CD14-positive monocyte (primary cell): ENCODE data around the gene MAGI3. TPM values are rescaled to one million over a fixed set of nuclear protein-coding genes. Genes with fewer than 3 reads are reported as not detected.

Experiments used
- DNase-seq, 3 donors: peaks; one replicate each; pipeline ENCODE4 v3.0.0-alpha.2; 2011 to 2022
- H2AFZ ChIP-seq: 2 replicates; pipeline ENCODE4 v1.6.0; 2012; ENCODE audit warnings: mild to moderate bottlenecking, low read depth, low read length, inconsistent platforms; ENCODE audit not compliant: insufficient read depth, poor library complexity, severe bottlenecking
- H3K27ac ChIP-seq, 2 donors: 1 replicate in 1 of 2; 2 replicates in 1 of 2; pipeline ENCODE4 v1.5.1; 2012 to 2013; ENCODE audit warnings: low read length in 2 of 2, control low read depth in 1 of 2, inconsistent platforms in 1 of 2, low read depth in 1 of 2, mild to moderate bottlenecking in 1 of 2
- H3K27me3 ChIP-seq, 2 donors: one replicate each; pipeline versions ENCODE4 v1.6.0 to v1.6.1; 2011 to 2013; ENCODE audit warnings: low read length in 2 of 2; ENCODE audit not compliant: control insufficient read depth in 2 of 2, insufficient read depth in 2 of 2
- H3K36me3 ChIP-seq, 2 donors: replicated peaks in 1 of 2; 1 replicate in 1 of 2; 2 replicates in 1 of 2; pipeline versions ENCODE4 v1.5.1 to v1.6.1; 2012 to 2013; ENCODE audit warnings: low read length in 2 of 2, control low read depth in 1 of 2, inconsistent platforms in 1 of 2, mild to moderate bottlenecking in 1 of 2; ENCODE audit not compliant: insufficient read depth in 2 of 2, control insufficient read depth in 1 of 2
- H3K4me1 ChIP-seq, 2 donors: 1 replicate in 1 of 2; 2 replicates in 1 of 2; pipeline versions ENCODE4 v1.5.1 to v1.6.1; 2012 to 2013; ENCODE audit warnings: low read length in 2 of 2, control low read depth in 1 of 2, inconsistent platforms in 1 of 2, mild to moderate bottlenecking in 1 of 2, moderate library complexity in 1 of 2; ENCODE audit not compliant: insufficient read depth in 2 of 2, control insufficient read depth in 1 of 2
- H3K4me2 ChIP-seq: replicated peaks from 2 replicates; pipeline ENCODE3; 2012; ENCODE audit warnings: low read length, moderate library complexity, mild to moderate bottlenecking; ENCODE audit not compliant: poor library complexity, severe bottlenecking; ENCODE audit errors: extremely low read depth
- H3K4me3 ChIP-seq, 3 experiments: fragments of 200-600 bp in 1 of 3; sonication (generic) in 1 of 3; replicated peaks in 1 of 3; 1 replicate in 2 of 3; 2 replicates in 1 of 3; pipeline ENCODE4 v1.5.1; 2011 to 2013; ENCODE audit warnings: low read length in 3 of 3, mild to moderate bottlenecking in 3 of 3, control low read depth in 2 of 3, low read depth in 2 of 3, inconsistent platforms in 1 of 3, moderate library complexity in 1 of 3
- H3K79me2 ChIP-seq: 2 replicates; pipeline ENCODE4 v1.6.0; 2012; ENCODE audit warnings: mild to moderate bottlenecking, control low read depth, inconsistent platforms, low read length, moderate library complexity; ENCODE audit not compliant: insufficient read depth
- H3K9ac ChIP-seq: 2 replicates; pipeline ENCODE4 v1.6.0; 2017; ENCODE audit warnings: low read length, mild to moderate bottlenecking; ENCODE audit not compliant: insufficient read depth, poor library complexity, severe bottlenecking
- H3K9me3 ChIP-seq, 2 donors: replicated peaks in 1 of 2; 1 replicate in 1 of 2; 2 replicates in 1 of 2; pipeline versions ENCODE4 v1.5.1 to v1.6.1; 2012 to 2013; ENCODE audit warnings: low read length in 2 of 2, control low read depth in 1 of 2; ENCODE audit not compliant: control insufficient read depth in 1 of 2, insufficient read depth in 1 of 2
- H4K20me1 ChIP-seq: 2 replicates; pipeline ENCODE4 v1.6.0; 2012; ENCODE audit warnings: mild to moderate bottlenecking, low read length, control low read depth, moderate library complexity; ENCODE audit not compliant: insufficient read depth
- H3K27ac Mint-ChIP-seq, 7 donors: one replicate each; pipeline ENCODE4 v1.8.0; 2020; ENCODE audit warnings: mild to moderate bottlenecking in 7 of 7, mixed read lengths in 7 of 7, moderate library complexity in 6 of 7, inconsistent platforms in 2 of 7
- H3K27me3 Mint-ChIP-seq, 3 donors: one replicate each; pipeline ENCODE4 v1.8.0; 2021 to 2022; ENCODE audit warnings: low read depth in 3 of 3, mild to moderate bottlenecking in 3 of 3, mixed read lengths in 3 of 3, moderate library complexity in 3 of 3, inconsistent platforms in 1 of 3
- H3K36me3 Mint-ChIP-seq, 2 donors: one replicate each; pipeline ENCODE4 v1.8.0; 2020; ENCODE audit warnings: mixed read lengths in 2 of 2, inconsistent platforms in 1 of 2, mild to moderate bottlenecking in 1 of 2
- H3K4me1 Mint-ChIP-seq: one replicate; pipeline ENCODE4 v1.8.0; 2020; ENCODE audit warnings: mild to moderate bottlenecking, mixed read lengths
- H3K4me3 Mint-ChIP-seq, 2 donors: one replicate each; pipeline ENCODE4 v1.8.0; 2020; ENCODE audit warnings: mild to moderate bottlenecking in 2 of 2, mixed read lengths in 2 of 2, moderate library complexity in 1 of 2
- H3K9me3 Mint-ChIP-seq, 7 donors: one replicate each; pipeline ENCODE4 v1.8.0; 2020 to 2022; ENCODE audit warnings: mixed read lengths in 7 of 7, mild to moderate bottlenecking in 6 of 7, moderate library complexity in 6 of 7, inconsistent platforms in 2 of 7
- CTCF ChIP-seq: fragments of 200-600 bp; IDR thresholded peaks from one replicate; pipeline ENCODE4 v1.8.0; 2022; ENCODE audit warnings: antibody characterized with exemption, mild to moderate bottlenecking
- WGBS: methylation state at CpG from one replicate; pipeline ENCODE4 v1.1.5; 2013; ENCODE audit warnings: missing lambda C conversion rate; ENCODE audit not compliant: insufficient coverage; 5-methylcytosine and 5-hydroxymethylcytosine counted together
- intact Hi-C, 2 donors: fragments of 100-400 bp; cut with micrococcal nuclease; formaldehyde crosslinking; loops; one replicate each; pipeline versions ENCODE4 v1.15.0 to v1.15.1; 2023
- polyA plus RNA-seq, 3 donors: library from polyadenylated mRNA; depleted of rRNA in 1 of 3; unstranded in 2 of 3; stranded (reverse) in 1 of 3; fragments of 300-500 nt in 2 of 3; fragments of >200 nt in 1 of 3; fragmentation: Illumina TruSeq in 2 of 3; gene quantifications; 1 replicate in 2 of 3; 2 replicates in 1 of 3; pipeline ENCODE4 v1.2.3, GENCODE V29; 2012 to 2021

Gene MAGI3
- polyA plus RNA-seq, 3 donors: 0.36 to 0.58 (median 0.43) TPM

- Histone ChIP-seq H3K9me3 (no peaks in the 10 kb centered on the region), H3K9ac (no peak overlapping the region), H3K4me1 (peaks cover 16 to 22% of the 10 kb centered on the region in 2 donors), H4K20me1 (no peaks in the 10 kb centered on the region), H2AFZ (no peak overlapping the region), H3K27ac (no peak overlapping the region), H3K27me3 (peaks cover 61 to 70% of the 10 kb centered on the region in 2 donors), H3K79me2 (no peaks in the 10 kb centered on the region), H3K4me3 (no peak overlapping the region), H3K36me3 (no peaks in the 10 kb centered on the region), H3K4me2 (no peak overlapping the region)
- no peak for TF ChIP-seq CTCF
- intact Hi-C loops: no loop called here
- H3K4me1 Mint-ChIP-seq: peaks cover 21% of the 10 kb centered on the region
- peaks cover 0 to 6% of the 10 kb centered on the region in 2 donors for H3K36me3 Mint-ChIP-seq
- H3K9me3 Mint-ChIP-seq: peaks cover 0 to 9% (median 2%) of the 10 kb centered on the region in 7 donors
- H3K27ac Mint-ChIP-seq: no peak overlapping the region
- H3K4me3 Mint-ChIP-seq: no peak overlapping the region
- no peak for DNase-seq
- no CpG with 5 or more reads among the region's 4 CpGs for WGBS
- peaks cover 51 to 70% (median 56%) of the 10 kb centered on the region in 3 donors for H3K27me3 Mint-ChIP-seq
Observed at GRCh38 chr1:113394043-113394862, 3.9 kb downstream of the MAGI3 start.

GRCh38 chr1:113394863-113395259 is 4.5 kb downstream of the MAGI3 start:
- Histone ChIP-seq H3K36me3 (no peaks in the 10 kb centered on the region), H3K27ac (no peak overlapping the region), H3K4me1 (peaks cover 10 to 16% of the 10 kb centered on the region in 2 donors), H4K20me1 (no peaks in the 10 kb centered on the region), H3K79me2 (no peaks in the 10 kb centered on the region), H3K9ac (no peak overlapping the region), H3K4me3 (no peak overlapping the region), H3K9me3 (no peaks in the 10 kb centered on the region), H2AFZ (no peak overlapping the region), H3K27me3 (peaks cover 59 to 66% of the 10 kb centered on the region in 2 donors), H3K4me2 (no peak overlapping the region)
- no peak for TF ChIP-seq CTCF
- no peak overlapping the region for H3K4me3 Mint-ChIP-seq
- peaks cover 49 to 65% (median 52%) of the 10 kb centered on the region in 3 donors for H3K27me3 Mint-ChIP-seq
- H3K9me3 Mint-ChIP-seq: peaks cover 0 to 9% (median 0%) of the 10 kb centered on the region in 7 donors
- peaks cover 15% of the 10 kb centered on the region for H3K4me1 Mint-ChIP-seq
- WGBS: no CpG with 5 or more reads among the region's 1 CpG
- H3K27ac Mint-ChIP-seq: no peak overlapping the region
- intact Hi-C loops: no loop called here
- DNase-seq: no peak
- H3K36me3 Mint-ChIP-seq: peaks cover 0 to 6% of the 10 kb centered on the region in 2 donors
